ENCODE measurements around the gene TSPAN6. TPM values are rescaled to one million over a fixed set of nuclear protein-coding genes. Genes with fewer than 3 reads are reported as not detected.

The TSPAN6 gene
- total RNA-seq, 1 experiment from 2014 or later, result 5.6 TPM

- peaks cover 46% of the 10 kb centered on the region for H3K27me3 Mint-ChIP-seq (ENCODE audit: insufficient read depth, unreplicated experiment)
- intact Hi-C loops (cut with micrococcal nuclease), result no loop called here
- H3K4me1 Mint-ChIP-seq (ENCODE audit: insufficient read depth, unreplicated experiment), result peaks cover 4% of the 10 kb centered on the region
- ChIA-PET CTCF (interaction anchor here (0.5 to 3.1 kb wide), 5 partner anchors 9 to 119 kb away, joined by 3 to 9 read pairs (median 3); no protein-coding TSS in a partner anchor), POLR2A (interaction anchor here (0.6 kb wide), 1 partner anchor 187 kb away, joined by 3 read pairs; no protein-coding TSS in a partner anchor)
- no TSS peak for BruUV-seq (replicated peaks)
- no peaks in the 10 kb centered on the region for H3K9me3 Mint-ChIP-seq (ENCODE audit: unreplicated experiment)
- DNase-seq (ENCODE audit: unreplicated experiment), result peak; percentile 60
- no peaks in the 10 kb centered on the region for H3K36me3 Mint-ChIP-seq (ENCODE audit: insufficient read depth, unreplicated experiment)
- no peak overlapping the region for H3K27ac Mint-ChIP-seq (ENCODE audit: low read depth, unreplicated experiment)
- TF ChIP-seq CTCF (IDR thresholded peaks at IDR 0.05; ENCODE audit: unreplicated experiment), result no peak
- no peak overlapping the region for H3K4me3 Mint-ChIP-seq (ENCODE audit: unreplicated experiment)
These were observed 13.1 kb upstream of the TSPAN6 start for GRCh38 chrX:100649550-100650356.

- POLR2A ChIA-PET, result no interaction called here
- no peak for DNase-seq (ENCODE audit: unreplicated experiment)
- CTCF ChIA-PET, result interaction anchor here (0.8 to 3.1 kb wide), 4 partner anchors 10 to 120 kb away, joined by 3 to 9 read pairs (median 4); no protein-coding TSS in a partner anchor
- no peak overlapping the region for H3K27ac Mint-ChIP-seq (ENCODE audit: low read depth, unreplicated experiment)
- intact Hi-C loops (cut with micrococcal nuclease), result no loop called here
- no peaks in the 10 kb centered on the region for H3K9me3 Mint-ChIP-seq (ENCODE audit: unreplicated experiment)
- peaks cover 54% of the 10 kb centered on the region for H3K27me3 Mint-ChIP-seq (ENCODE audit: insufficient read depth, unreplicated experiment)
- peaks cover 13% of the 10 kb centered on the region for H3K4me1 Mint-ChIP-seq (ENCODE audit: insufficient read depth, unreplicated experiment)
- no peak for TF ChIP-seq CTCF (IDR thresholded peaks at IDR 0.05; ENCODE audit: unreplicated experiment)
- H3K36me3 Mint-ChIP-seq (ENCODE audit: insufficient read depth, unreplicated experiment), result no peaks in the 10 kb centered on the region
- no TSS peak for BruUV-seq (replicated peaks)
- H3K4me3 Mint-ChIP-seq (ENCODE audit: unreplicated experiment), result no peak overlapping the region
These were observed 12.1 kb upstream of the TSPAN6 start for GRCh38 chrX:100648458-100649417.

- intact Hi-C loops (cut with micrococcal nuclease), result no loop called here
- Mint-ChIP-seq H3K36me3 (ENCODE audit: insufficient read depth, unreplicated experiment) (no peaks in the 10 kb centered on the region), H3K27me3 (ENCODE audit: insufficient read depth, unreplicated experiment) (peaks cover 46% of the 10 kb centered on the region), H3K27ac (ENCODE audit: low read depth, unreplicated experiment) (no peak overlapping the region), H3K9me3 (ENCODE audit: unreplicated experiment) (no peaks in the 10 kb centered on the region), H3K4me1 (ENCODE audit: insufficient read depth, unreplicated experiment) (peaks cover 15% of the 10 kb centered on the region), H3K4me3 (ENCODE audit: unreplicated experiment) (no peak overlapping the region)
- BruUV-seq (replicated peaks), result no TSS peak
- POLR2A ChIA-PET, result no interaction called here
- TF ChIP-seq CTCF (IDR thresholded peaks at IDR 0.05; ENCODE audit: unreplicated experiment), result no peak
- DNase-seq (ENCODE audit: unreplicated experiment), result no peak
- CTCF ChIA-PET, result interaction anchor here (0.8 kb wide), 1 partner anchor 38 kb away, joined by 3 read pairs; no protein-coding TSS in a partner anchor
These were observed 11.1 kb upstream of the TSPAN6 start for GRCh38 chrX:100647739-100648138.

- Mint-ChIP-seq H3K27me3 (ENCODE audit: insufficient read depth, unreplicated experiment) (peaks cover 41% of the 10 kb centered on the region), H3K4me1 (ENCODE audit: insufficient read depth, unreplicated experiment) (peaks cover 15% of the 10 kb centered on the region), H3K4me3 (ENCODE audit: unreplicated experiment) (no peak overlapping the region), H3K36me3 (ENCODE audit: insufficient read depth, unreplicated experiment) (no peaks in the 10 kb centered on the region), H3K27ac (ENCODE audit: low read depth, unreplicated experiment) (no peak overlapping the region), H3K9me3 (ENCODE audit: unreplicated experiment) (no peaks in the 10 kb centered on the region)
- DNase-seq (ENCODE audit: unreplicated experiment), result no peak
- BruUV-seq (replicated peaks), result no TSS peak
- ChIA-PET CTCF (interaction anchor here (0.6 to 1.3 kb wide), 5 partner anchors 10 to 565 kb away, joined by 3 to 4 read pairs (median 3); no protein-coding TSS in a partner anchor), POLR2A (interaction anchor here (0.8 kb wide), 1 partner anchor 17 kb away, joined by 3 read pairs; no protein-coding TSS in a partner anchor)
- intact Hi-C loops (cut with micrococcal nuclease), result no loop called here
- TF ChIP-seq CTCF (IDR thresholded peaks at IDR 0.05; ENCODE audit: unreplicated experiment), result no peak
These were observed 10.5 kb upstream of the TSPAN6 start for GRCh38 chrX:100647095-100647494.

All from MCF 10A (cell line).